ENCODE data around the gene PRPF38B.

DNA sequence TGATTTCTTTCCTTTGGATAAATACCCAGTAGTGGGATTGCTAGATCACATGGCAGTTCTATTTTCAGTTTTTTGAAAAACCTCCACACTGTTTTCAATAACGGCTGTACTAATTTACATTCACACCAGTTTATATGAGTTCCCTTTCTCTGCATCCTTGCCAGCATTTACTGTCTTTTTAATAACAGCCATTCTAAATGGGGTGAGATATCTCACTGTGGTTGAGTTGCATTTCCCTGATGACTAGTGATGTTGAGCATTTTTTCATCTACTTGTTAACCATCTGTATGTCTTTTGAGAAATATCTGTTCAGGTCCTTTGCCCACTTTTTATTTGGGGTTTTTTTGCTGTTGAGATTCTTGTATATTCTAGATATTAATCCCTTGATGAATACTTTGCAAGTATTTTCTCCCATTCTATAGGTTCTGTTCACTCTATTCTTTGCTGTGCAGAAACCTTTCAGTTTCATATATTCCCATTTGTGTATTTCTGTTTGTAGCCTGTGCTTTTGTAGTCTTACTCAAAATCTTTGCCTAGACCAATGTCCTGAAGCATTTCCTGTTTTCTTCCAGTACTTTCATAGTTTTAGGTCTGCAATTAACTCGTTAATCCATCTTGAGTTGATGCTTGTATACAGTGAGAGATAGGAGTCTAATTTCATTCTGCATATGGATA lies 38.5 kb upstream of the PRPF38B start:
- TF ChIP-seq RELA (IDR thresholded peaks at IDR 0.05; ENCODE audit: borderline replicate concordance, partially characterized antibody) (no peak), EZH2 (IDR thresholded peaks at IDR 0.05; ENCODE audit: borderline replicate concordance, control insufficient read depth, low read depth, low read length) (no peak), EED (IDR thresholded peaks at IDR 0.05; ENCODE audit: low read depth) (no peak), ZNF274 (IDR thresholded peaks at IDR 0.05; ENCODE audit: insufficient read depth, insufficient read length) (no peak), POLR2AphosphoS5 (IDR thresholded peaks at IDR 0.05; ENCODE audit: low read length) (no peak)
- TF ChIP-seq, protein P1, sequence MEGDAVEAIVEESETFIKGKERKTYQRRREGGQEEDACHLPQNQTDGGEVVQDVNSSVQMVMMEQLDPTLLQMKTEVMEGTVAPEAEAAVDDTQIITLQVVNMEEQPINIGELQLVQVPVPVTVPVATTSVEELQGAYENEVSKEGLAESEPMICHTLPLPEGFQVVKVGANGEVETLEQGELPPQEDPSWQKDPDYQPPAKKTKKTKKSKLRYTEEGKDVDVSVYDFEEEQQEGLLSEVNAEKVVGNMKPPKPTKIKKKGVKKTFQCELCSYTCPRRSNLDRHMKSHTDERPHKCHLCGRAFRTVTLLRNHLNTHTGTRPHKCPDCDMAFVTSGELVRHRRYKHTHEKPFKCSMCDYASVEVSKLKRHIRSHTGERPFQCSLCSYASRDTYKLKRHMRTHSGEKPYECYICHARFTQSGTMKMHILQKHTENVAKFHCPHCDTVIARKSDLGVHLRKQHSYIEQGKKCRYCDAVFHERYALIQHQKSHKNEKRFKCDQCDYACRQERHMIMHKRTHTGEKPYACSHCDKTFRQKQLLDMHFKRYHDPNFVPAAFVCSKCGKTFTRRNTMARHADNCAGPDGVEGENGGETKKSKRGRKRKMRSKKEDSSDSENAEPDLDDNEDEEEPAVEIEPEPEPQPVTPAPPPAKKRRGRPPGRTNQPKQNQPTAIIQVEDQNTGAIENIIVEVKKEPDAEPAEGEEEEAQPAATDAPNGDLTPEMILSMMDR (IDR thresholded peaks at IDR 0.05 in 2 of 3, conservative IDR thresholded peaks at IDR 0.05 in 1 of 3; ENCODE audit: control insufficient read depth in 2 of 3, extremely low read depth in 1 of 3, insufficient read depth in 1 of 3, low read depth in 3 of 3, low read length in 3 of 3): no peak
- TF ChIP-seq, protein P2, sequence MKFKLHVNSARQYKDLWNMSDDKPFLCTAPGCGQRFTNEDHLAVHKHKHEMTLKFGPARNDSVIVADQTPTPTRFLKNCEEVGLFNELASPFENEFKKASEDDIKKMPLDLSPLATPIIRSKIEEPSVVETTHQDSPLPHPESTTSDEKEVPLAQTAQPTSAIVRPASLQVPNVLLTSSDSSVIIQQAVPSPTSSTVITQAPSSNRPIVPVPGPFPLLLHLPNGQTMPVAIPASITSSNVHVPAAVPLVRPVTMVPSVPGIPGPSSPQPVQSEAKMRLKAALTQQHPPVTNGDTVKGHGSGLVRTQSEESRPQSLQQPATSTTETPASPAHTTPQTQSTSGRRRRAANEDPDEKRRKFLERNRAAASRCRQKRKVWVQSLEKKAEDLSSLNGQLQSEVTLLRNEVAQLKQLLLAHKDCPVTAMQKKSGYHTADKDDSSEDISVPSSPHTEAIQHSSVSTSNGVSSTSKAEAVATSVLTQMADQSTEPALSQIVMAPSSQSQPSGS (IDR thresholded peaks at IDR 0.05; ENCODE audit: low read length): no peak
- TF ChIP-seq, protein P3, sequence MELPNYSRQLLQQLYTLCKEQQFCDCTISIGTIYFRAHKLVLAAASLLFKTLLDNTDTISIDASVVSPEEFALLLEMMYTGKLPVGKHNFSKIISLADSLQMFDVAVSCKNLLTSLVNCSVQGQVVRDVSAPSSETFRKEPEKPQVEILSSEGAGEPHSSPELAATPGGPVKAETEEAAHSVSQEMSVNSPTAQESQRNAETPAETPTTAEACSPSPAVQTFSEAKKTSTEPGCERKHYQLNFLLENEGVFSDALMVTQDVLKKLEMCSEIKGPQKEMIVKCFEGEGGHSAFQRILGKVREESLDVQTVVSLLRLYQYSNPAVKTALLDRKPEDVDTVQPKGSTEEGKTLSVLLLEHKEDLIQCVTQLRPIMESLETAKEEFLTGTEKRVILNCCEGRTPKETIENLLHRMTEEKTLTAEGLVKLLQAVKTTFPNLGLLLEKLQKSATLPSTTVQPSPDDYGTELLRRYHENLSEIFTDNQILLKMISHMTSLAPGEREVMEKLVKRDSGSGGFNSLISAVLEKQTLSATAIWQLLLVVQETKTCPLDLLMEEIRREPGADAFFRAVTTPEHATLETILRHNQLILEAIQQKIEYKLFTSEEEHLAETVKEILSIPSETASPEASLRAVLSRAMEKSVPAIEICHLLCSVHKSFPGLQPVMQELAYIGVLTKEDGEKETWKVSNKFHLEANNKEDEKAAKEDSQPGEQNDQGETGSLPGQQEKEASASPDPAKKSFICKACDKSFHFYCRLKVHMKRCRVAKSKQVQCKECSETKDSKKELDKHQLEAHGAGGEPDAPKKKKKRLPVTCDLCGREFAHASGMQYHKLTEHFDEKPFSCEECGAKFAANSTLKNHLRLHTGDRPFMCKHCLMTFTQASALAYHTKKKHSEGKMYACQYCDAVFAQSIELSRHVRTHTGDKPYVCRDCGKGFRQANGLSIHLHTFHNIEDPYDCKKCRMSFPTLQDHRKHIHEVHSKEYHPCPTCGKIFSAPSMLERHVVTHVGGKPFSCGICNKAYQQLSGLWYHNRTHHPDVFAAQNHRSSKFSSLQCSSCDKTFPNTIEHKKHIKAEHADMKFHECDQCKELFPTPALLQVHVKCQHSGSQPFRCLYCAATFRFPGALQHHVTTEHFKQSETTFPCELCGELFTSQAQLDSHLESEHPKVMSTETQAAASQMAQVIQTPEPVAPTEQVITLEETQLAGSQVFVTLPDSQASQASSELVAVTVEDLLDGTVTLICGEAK (IDR thresholded peaks at IDR 0.05; ENCODE audit: borderline replicate concordance): no peak
